ENCODE data around the gene KIAA1671. TPM values are rescaled to one million over a fixed set of nuclear protein-coding genes. Genes with fewer than 3 reads are reported as not detected.

The KIAA1671 gene
- total and polyA plus RNA-seq, 2 donors (not counting 1 experiment from before 2014, with no cell fraction given), result 0.01 to 0.02 TPM

DNA sequence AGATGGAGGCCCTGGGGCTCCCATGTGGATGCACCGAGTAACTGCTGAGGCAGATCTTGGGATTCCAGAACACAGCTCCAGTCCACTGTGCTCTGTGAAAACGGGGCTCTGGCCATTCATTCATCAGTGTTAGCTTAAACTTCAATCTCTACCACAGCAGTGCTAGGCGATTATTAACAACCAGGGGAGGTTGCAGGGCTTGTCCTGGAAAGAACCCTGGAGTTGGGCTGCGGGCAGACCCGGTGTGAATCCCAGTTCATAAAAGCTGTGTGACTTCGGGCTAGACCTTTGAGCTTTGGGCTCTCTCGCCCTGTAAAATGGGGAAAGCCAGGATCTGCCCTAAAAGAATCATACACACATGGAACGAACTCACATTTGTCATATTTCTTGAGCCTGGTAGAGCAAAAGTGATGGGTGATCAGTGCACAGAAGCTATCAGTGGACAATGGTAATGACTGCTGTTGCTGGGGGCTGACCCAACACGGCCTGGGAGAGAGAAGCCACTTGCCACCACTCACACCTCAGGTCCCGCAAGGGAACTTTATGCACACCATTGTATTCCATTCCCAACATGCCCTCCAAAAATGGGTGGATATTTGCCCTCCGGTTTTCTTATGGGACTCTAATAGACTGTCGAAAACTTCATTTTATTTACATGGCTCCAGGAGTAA is 231.6 kb downstream of the KIAA1671 start:
- no peak for ATAC-seq (ENCODE audit: low read depth)
- Histone ChIP-seq H4K20me1 (ENCODE audit: control insufficient read depth, insufficient read depth, low read length, poor library complexity, severe bottlenecking) (no peaks in the 10 kb centered on the region), H3K9me3 (ENCODE audit: control extremely low read depth in 1 of 3, control insufficient read depth in 2 of 3, insufficient read depth in 1 of 3, low read length in 2 of 3) (peaks cover 0 to 13% (median 5%) of the 10 kb centered on the region in 3 donors), H3K4me1 (ENCODE audit: control insufficient read depth in 2 of 2, insufficient read depth in 2 of 2, low read length in 2 of 2) (no peaks in the 10 kb centered on the region), H3K79me2 (ENCODE audit: control insufficient read depth, insufficient read depth, low read length) (no peaks in the 10 kb centered on the region), H2AFZ (ENCODE audit: insufficient read depth, low read depth, low read length, poor library complexity, severe bottlenecking) (no peak overlapping the region), H3K4me2 (replicated peaks; ENCODE audit: low read depth, low read length, poor library complexity, severe bottlenecking) (no peak overlapping the region), H3K36me3 (replicated peaks in 1 of 2; ENCODE audit: control extremely low read depth in 1 of 2, control insufficient read depth in 1 of 2, extremely low read depth in 1 of 2, insufficient read depth in 2 of 2, low read length in 1 of 2) (no peaks in the 10 kb centered on the region), H3K9ac (ENCODE audit: low read length) (no peak overlapping the region), H3K27me3 (replicated peaks in 1 of 4; ENCODE audit: control extremely low read depth in 1 of 4, control insufficient read depth in 3 of 4, insufficient read depth in 4 of 4, low read length in 3 of 4) (no peaks in the 10 kb centered on the region), H3K4me3 (ENCODE audit: control extremely low read depth in 1 of 5, extremely low read depth in 1 of 5, insufficient read depth in 1 of 5, low read depth in 2 of 5, low read length in 4 of 5) (no peak overlapping the region), H3K27ac (ENCODE audit: low read length in 2 of 2) (no peak overlapping the region)
- WGBS (ENCODE audit: insufficient coverage), result 91% methylated on average over 7 of the region's 12 CpGs
- no peak for DNase-seq
- H3K4me1 Mint-ChIP-seq, result no peaks in the 10 kb centered on the region
- CTCF ChIA-PET, result interaction anchor here (3.7 kb wide), 1 partner anchor 18 kb away, joined by 16 read pairs; no protein-coding TSS in a partner anchor
- no peak overlapping the region for H3K27ac Mint-ChIP-seq
- peaks cover 7% of the 10 kb centered on the region for H3K27me3 Mint-ChIP-seq
- H3K4me3 Mint-ChIP-seq, result no peak overlapping the region
- TF ChIP-seq, protein P1, sequence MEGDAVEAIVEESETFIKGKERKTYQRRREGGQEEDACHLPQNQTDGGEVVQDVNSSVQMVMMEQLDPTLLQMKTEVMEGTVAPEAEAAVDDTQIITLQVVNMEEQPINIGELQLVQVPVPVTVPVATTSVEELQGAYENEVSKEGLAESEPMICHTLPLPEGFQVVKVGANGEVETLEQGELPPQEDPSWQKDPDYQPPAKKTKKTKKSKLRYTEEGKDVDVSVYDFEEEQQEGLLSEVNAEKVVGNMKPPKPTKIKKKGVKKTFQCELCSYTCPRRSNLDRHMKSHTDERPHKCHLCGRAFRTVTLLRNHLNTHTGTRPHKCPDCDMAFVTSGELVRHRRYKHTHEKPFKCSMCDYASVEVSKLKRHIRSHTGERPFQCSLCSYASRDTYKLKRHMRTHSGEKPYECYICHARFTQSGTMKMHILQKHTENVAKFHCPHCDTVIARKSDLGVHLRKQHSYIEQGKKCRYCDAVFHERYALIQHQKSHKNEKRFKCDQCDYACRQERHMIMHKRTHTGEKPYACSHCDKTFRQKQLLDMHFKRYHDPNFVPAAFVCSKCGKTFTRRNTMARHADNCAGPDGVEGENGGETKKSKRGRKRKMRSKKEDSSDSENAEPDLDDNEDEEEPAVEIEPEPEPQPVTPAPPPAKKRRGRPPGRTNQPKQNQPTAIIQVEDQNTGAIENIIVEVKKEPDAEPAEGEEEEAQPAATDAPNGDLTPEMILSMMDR (IDR thresholded peaks at IDR 0.05), result no peak
- TF ChIP-seq EZH2 (IDR thresholded peaks at IDR 0.05; ENCODE audit: borderline replicate concordance, insufficient read depth, low read depth, low read length, poor library complexity, severe bottlenecking), result no peak
- intact Hi-C loops (cut with micrococcal nuclease), result no loop called here
- H3K9me3 Mint-ChIP-seq (ENCODE audit: insufficient read depth), result peaks cover 8% of the 10 kb centered on the region
- POLR2A ChIA-PET, result no interaction called here

DNA sequence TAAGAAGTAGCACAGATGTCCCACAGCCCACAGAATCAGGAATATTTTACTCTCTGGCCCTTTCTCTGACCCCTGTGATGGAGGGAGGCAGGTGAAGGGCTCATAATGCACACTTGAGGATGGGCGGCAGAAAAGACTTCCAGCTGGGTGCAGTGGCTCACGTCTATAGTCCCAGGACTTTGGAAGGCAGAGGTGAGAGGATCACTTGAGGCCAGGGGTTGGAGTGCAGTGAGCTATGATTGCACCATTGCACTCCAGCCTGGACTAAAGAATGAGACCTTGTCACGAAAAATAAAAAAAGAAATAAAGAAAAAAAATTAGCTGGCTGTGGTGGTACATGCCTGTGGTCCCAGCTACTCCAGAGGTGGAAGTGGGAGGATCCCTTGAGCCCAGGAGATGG is 233.6 kb downstream of the KIAA1671 start:
- 80% methylated on average over 3 of the region's 3 CpGs for WGBS (ENCODE audit: insufficient coverage)
- Histone ChIP-seq H3K4me3 (ENCODE audit: control extremely low read depth in 1 of 5, extremely low read depth in 1 of 5, insufficient read depth in 1 of 5, low read depth in 2 of 5, low read length in 4 of 5) (no peak overlapping the region), H3K9me3 (ENCODE audit: control extremely low read depth in 1 of 3, control insufficient read depth in 2 of 3, insufficient read depth in 1 of 3, low read length in 2 of 3) (peaks cover 0 to 2% (median 0%) of the 10 kb centered on the region in 3 donors), H4K20me1 (ENCODE audit: control insufficient read depth, insufficient read depth, low read length, poor library complexity, severe bottlenecking) (no peaks in the 10 kb centered on the region), H3K27me3 (replicated peaks in 1 of 4; ENCODE audit: control extremely low read depth in 1 of 4, control insufficient read depth in 3 of 4, insufficient read depth in 4 of 4, low read length in 3 of 4) (no peaks in the 10 kb centered on the region), H3K4me1 (ENCODE audit: control insufficient read depth in 2 of 2, insufficient read depth in 2 of 2, low read length in 2 of 2) (no peaks in the 10 kb centered on the region), H3K27ac (ENCODE audit: low read length in 2 of 2) (no peak overlapping the region), H3K36me3 (replicated peaks in 1 of 2; ENCODE audit: control extremely low read depth in 1 of 2, control insufficient read depth in 1 of 2, extremely low read depth in 1 of 2, insufficient read depth in 2 of 2, low read length in 1 of 2) (no peaks in the 10 kb centered on the region), H2AFZ (ENCODE audit: insufficient read depth, low read depth, low read length, poor library complexity, severe bottlenecking) (no peak overlapping the region), H3K4me2 (replicated peaks; ENCODE audit: low read depth, low read length, poor library complexity, severe bottlenecking) (no peak overlapping the region), H3K79me2 (ENCODE audit: control insufficient read depth, insufficient read depth, low read length) (no peaks in the 10 kb centered on the region), H3K9ac (ENCODE audit: low read length) (no peak overlapping the region)
- TF ChIP-seq, protein P1 (IDR thresholded peaks at IDR 0.05), result no peak
- POLR2A ChIA-PET, result no interaction called here
- DNase-seq, result no peak
- CTCF ChIA-PET, result interaction anchor here (3.7 kb wide), 1 partner anchor 16 kb away, joined by 16 read pairs; no protein-coding TSS in a partner anchor
- Mint-ChIP-seq H3K27ac (no peak overlapping the region), H3K9me3 (ENCODE audit: insufficient read depth) (no peaks in the 10 kb centered on the region), H3K27me3 (peaks cover 9% of the 10 kb centered on the region), H3K4me1 (no peaks in the 10 kb centered on the region), H3K4me3 (no peak overlapping the region)
- ATAC-seq (ENCODE audit: low read depth), result no peak
- intact Hi-C loops (cut with micrococcal nuclease), result no loop called here
